GM12872 (cell line): ENCODE results near the gene SPPL3.

Source experiments
- TF ChIP-seq, protein P1 (sequence below): IDR thresholded peaks from 3 replicates; pipeline ENCODE4 v1.5.1; 2011; ENCODE audit warnings: low read depth, mild to moderate bottlenecking, low read length, moderate library complexity; ENCODE audit not compliant: insufficient read depth

The SPPL3 gene

GRCh38 chr12:120847392-120847791 lies 56.8 kb downstream of the SPPL3 start:
- TF ChIP-seq, protein P1, sequence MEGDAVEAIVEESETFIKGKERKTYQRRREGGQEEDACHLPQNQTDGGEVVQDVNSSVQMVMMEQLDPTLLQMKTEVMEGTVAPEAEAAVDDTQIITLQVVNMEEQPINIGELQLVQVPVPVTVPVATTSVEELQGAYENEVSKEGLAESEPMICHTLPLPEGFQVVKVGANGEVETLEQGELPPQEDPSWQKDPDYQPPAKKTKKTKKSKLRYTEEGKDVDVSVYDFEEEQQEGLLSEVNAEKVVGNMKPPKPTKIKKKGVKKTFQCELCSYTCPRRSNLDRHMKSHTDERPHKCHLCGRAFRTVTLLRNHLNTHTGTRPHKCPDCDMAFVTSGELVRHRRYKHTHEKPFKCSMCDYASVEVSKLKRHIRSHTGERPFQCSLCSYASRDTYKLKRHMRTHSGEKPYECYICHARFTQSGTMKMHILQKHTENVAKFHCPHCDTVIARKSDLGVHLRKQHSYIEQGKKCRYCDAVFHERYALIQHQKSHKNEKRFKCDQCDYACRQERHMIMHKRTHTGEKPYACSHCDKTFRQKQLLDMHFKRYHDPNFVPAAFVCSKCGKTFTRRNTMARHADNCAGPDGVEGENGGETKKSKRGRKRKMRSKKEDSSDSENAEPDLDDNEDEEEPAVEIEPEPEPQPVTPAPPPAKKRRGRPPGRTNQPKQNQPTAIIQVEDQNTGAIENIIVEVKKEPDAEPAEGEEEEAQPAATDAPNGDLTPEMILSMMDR: no peak

- TF ChIP-seq, protein P1: no peak
Measured at GRCh38 chr12:120846721-120847120, 57.4 kb downstream of the SPPL3 start.

- TF ChIP-seq, protein P1: no peak
Measured at GRCh38 chr12:120845696-120846095, 58.5 kb downstream of the SPPL3 start.

- TF ChIP-seq, protein P1: no peak
Measured at GRCh38 chr12:120844768-120845449, 59.2 kb downstream of the SPPL3 start.

- TF ChIP-seq, protein P1: no peak
Measured at GRCh38 chr12:120844297-120844696, 59.9 kb downstream of the SPPL3 start.

DNA sequence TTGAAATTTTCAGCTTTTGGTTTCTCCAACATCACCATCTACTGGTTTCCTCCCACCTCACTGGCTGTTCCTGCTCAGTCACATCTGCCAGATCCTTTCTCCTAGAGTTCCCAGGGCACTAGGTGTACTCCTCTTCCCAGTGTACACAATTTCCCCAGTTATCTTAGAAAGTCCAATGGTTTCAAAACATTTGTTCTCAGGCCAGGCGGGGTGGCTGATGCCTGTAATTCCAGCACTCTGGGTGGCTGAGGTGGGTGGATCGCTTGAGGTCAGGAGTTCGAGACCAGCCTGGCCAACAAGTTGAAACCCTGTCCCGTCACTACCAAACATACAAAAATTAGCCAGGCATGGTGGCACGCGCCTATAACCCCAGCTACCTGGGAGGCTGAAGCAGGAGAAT lies 60.7 kb downstream of the SPPL3 start:
- TF ChIP-seq, protein P1: no peak

- TF ChIP-seq, protein P1: no peak
Measured at GRCh38 chr12:120842595-120842994, 61.6 kb downstream of the SPPL3 start.
